ENCODE results near the gene FKBP14. TPM values are rescaled to one million over a fixed set of nuclear protein-coding genes. Genes with fewer than 3 reads are reported as not detected.

Gene FKBP14
- polyA plus RNA-seq, 3 donors = 0.43 to 1.9 (median 1.1) TPM

- Histone ChIP-seq H3K27ac (ENCODE audit: low read depth in 1 of 2, low read length in 2 of 2) (no peak overlapping the region), H2AFZ (ENCODE audit: insufficient read depth, low read depth, low read length, poor library complexity, severe bottlenecking) (no peak overlapping the region), H3K9me3 (replicated peaks in 1 of 2; ENCODE audit: control insufficient read depth in 1 of 2, insufficient read depth in 1 of 2, low read length in 2 of 2) (no peaks in the 10 kb centered on the region), H3K27me3 (ENCODE audit: control insufficient read depth in 2 of 2, insufficient read depth in 2 of 2, low read length in 2 of 2) (no peaks in the 10 kb centered on the region), H3K4me1 (ENCODE audit: control insufficient read depth in 1 of 2, insufficient read depth in 2 of 2, low read length in 2 of 2) (peaks cover 22 to 34% of the 10 kb centered on the region in 2 donors), H3K36me3 (replicated peaks in 1 of 2; ENCODE audit: control insufficient read depth in 1 of 2, insufficient read depth in 2 of 2, low read length in 2 of 2) (no peaks in the 10 kb centered on the region), H3K79me2 (ENCODE audit: insufficient read depth, low read length) (peaks cover 36% of the 10 kb centered on the region), H4K20me1 (ENCODE audit: insufficient read depth, low read length) (no peaks in the 10 kb centered on the region), H3K9ac (ENCODE audit: insufficient read depth, low read length, poor library complexity, severe bottlenecking) (no peak overlapping the region), H3K4me3 (replicated peaks in 1 of 3; ENCODE audit: low read depth in 2 of 3, low read length in 3 of 3) (no peak overlapping the region), H3K4me2 (replicated peaks; ENCODE audit: extremely low read depth, low read length, poor library complexity, severe bottlenecking) (no peak overlapping the region)
- Mint-ChIP-seq H3K4me3 (no peak overlapping the region), H3K9me3 (no peaks in the 10 kb centered on the region), H3K4me1 (peaks cover 31% of the 10 kb centered on the region), H3K27ac (no peak overlapping the region), H3K27me3 (ENCODE audit: low read depth in 3 of 3) (no peaks in the 10 kb centered on the region), H3K36me3 (peaks cover 0 to 2% of the 10 kb centered on the region in 2 donors)
- intact Hi-C loops (cut with micrococcal nuclease) = no loop called here
- TF ChIP-seq, protein P1, sequence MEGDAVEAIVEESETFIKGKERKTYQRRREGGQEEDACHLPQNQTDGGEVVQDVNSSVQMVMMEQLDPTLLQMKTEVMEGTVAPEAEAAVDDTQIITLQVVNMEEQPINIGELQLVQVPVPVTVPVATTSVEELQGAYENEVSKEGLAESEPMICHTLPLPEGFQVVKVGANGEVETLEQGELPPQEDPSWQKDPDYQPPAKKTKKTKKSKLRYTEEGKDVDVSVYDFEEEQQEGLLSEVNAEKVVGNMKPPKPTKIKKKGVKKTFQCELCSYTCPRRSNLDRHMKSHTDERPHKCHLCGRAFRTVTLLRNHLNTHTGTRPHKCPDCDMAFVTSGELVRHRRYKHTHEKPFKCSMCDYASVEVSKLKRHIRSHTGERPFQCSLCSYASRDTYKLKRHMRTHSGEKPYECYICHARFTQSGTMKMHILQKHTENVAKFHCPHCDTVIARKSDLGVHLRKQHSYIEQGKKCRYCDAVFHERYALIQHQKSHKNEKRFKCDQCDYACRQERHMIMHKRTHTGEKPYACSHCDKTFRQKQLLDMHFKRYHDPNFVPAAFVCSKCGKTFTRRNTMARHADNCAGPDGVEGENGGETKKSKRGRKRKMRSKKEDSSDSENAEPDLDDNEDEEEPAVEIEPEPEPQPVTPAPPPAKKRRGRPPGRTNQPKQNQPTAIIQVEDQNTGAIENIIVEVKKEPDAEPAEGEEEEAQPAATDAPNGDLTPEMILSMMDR (IDR thresholded peaks at IDR 0.05) = no peak
- DNase-seq = no peak
Observed at GRCh38 chr7:29980151-29980550, 46.4 kb downstream of the FKBP14 start.

- intact Hi-C loops (cut with micrococcal nuclease) = no loop called here
- H3K4me3 Mint-ChIP-seq = no peak overlapping the region
- Histone ChIP-seq H3K4me2 (replicated peaks; ENCODE audit: extremely low read depth, low read length, poor library complexity, severe bottlenecking) (no peak overlapping the region), H3K4me1 (ENCODE audit: control insufficient read depth in 1 of 2, insufficient read depth in 2 of 2, low read length in 2 of 2) (peaks cover 18 to 34% of the 10 kb centered on the region in 2 donors), H4K20me1 (ENCODE audit: insufficient read depth, low read length) (no peaks in the 10 kb centered on the region), H2AFZ (ENCODE audit: insufficient read depth, low read depth, low read length, poor library complexity, severe bottlenecking) (no peak overlapping the region), H3K79me2 (ENCODE audit: insufficient read depth, low read length) (peaks cover 30% of the 10 kb centered on the region), H3K9me3 (replicated peaks in 1 of 2; ENCODE audit: control insufficient read depth in 1 of 2, insufficient read depth in 1 of 2, low read length in 2 of 2) (no peaks in the 10 kb centered on the region), H3K36me3 (replicated peaks in 1 of 2; ENCODE audit: control insufficient read depth in 1 of 2, insufficient read depth in 2 of 2, low read length in 2 of 2) (no peaks in the 10 kb centered on the region), H3K27me3 (ENCODE audit: control insufficient read depth in 2 of 2, insufficient read depth in 2 of 2, low read length in 2 of 2) (no peaks in the 10 kb centered on the region), H3K9ac (ENCODE audit: insufficient read depth, low read length, poor library complexity, severe bottlenecking) (no peak overlapping the region), H3K27ac (ENCODE audit: low read depth in 1 of 2, low read length in 2 of 2) (no peak overlapping the region), H3K4me3 (replicated peaks in 1 of 3; ENCODE audit: low read depth in 2 of 3, low read length in 3 of 3) (no peak overlapping the region)
- TF ChIP-seq, protein P1 (IDR thresholded peaks at IDR 0.05) = no peak
- peaks cover 36% of the 10 kb centered on the region for H3K4me1 Mint-ChIP-seq
- no peak for DNase-seq
- H3K27me3 Mint-ChIP-seq (ENCODE audit: low read depth in 3 of 3) = no peaks in the 10 kb centered on the region
- peak overlapping the region in 2 of 7 donors; percentile 30 to 42 for H3K27ac Mint-ChIP-seq
- WGBS (ENCODE audit: insufficient coverage) = 100% methylated on average over 2 of the region's 8 CpGs
- H3K36me3 Mint-ChIP-seq = no peaks in the 10 kb centered on the region
- no peaks in the 10 kb centered on the region for H3K9me3 Mint-ChIP-seq
Observed at GRCh38 chr7:29977886-29978651, 48.4 kb downstream of the FKBP14 start.
